SU-DHL-6 (cell line): ENCODE measurements around the gene NADK.

Experiments
- CTCF ChIP-seq: fragments of 200-600 bp; sonication (generic); IDR thresholded peaks from one replicate; pipeline ENCODE4 v1.5.1; 2017; ENCODE audit warnings: antibody characterized with exemption, mild to moderate bottlenecking, low read length, moderate library complexity; ENCODE audit not compliant: insufficient read depth, poor library complexity, severe bottlenecking
- EZH2phosphoT487 ChIP-seq: fragments of 200-600 bp; sonication (generic), shearing (Covaris generic); conservative IDR thresholded peaks from 2 replicates; pipeline ENCODE4 v1.6.1; 2018; ENCODE audit warnings: mild to moderate bottlenecking, antibody characterized with exemption, low read length, moderate library complexity, mixed read lengths

GRCh38 chr1:1806890-1807289, 28.6 kb upstream of the NADK start:
- TF ChIP-seq CTCF (no peak), EZH2phosphoT487 (no peak)
